H1 (cell line): Measurements from ENCODE around the gene KCNQ1OT1. TPM values are rescaled to one million over a fixed set of nuclear protein-coding genes. Genes with fewer than 3 reads are reported as not detected.

Experiments
- CTCF ChIA-PET: fragments of 300-600 bp; sonication (Branson Sonifier 250); formaldehyde crosslinking; loops from one replicate; lab custom pipeline; 2021; ENCODE audit not compliant: partially characterized antibody; lab: Charles Lee
- POLR2A ChIA-PET: fragments of 300-600 bp; sonication (Branson Sonifier 250); formaldehyde crosslinking; loops from one replicate; lab custom pipeline; 2021; ENCODE audit warnings: inconsistent platforms; ENCODE audit not compliant: partially characterized antibody; lab: Charles Lee
- DNase-seq, 2 experiments: peaks; one replicate each; pipeline versions ENCODE4 v3.0.0 to v3.0.0-alpha.2; 2010 to 2022; ENCODE audit warnings: low spot score in 2 of 2, low read depth in 1 of 2, mixed read lengths in 1 of 2
- FAIRE-seq: peaks from 2 replicates; lab custom pipeline; 2011; peaks lifted over from hg19 to GRCh38; lab: Jason Lieb, UNC
- H2AFZ ChIP-seq: 2 replicates; pipeline ENCODE4 v1.8.1; 2012; ENCODE audit warnings: low read length, inconsistent platforms
- H2AK5ac ChIP-seq: 2 replicates; pipeline ENCODE4 v1.6.1; 2013; ENCODE audit warnings: low read depth, low read length
- H2BK120ac ChIP-seq: replicated peaks from 2 replicates; pipeline ENCODE3; 2013; ENCODE audit warnings: low read depth, low read length, inconsistent platforms
- H2BK12ac ChIP-seq: 2 replicates; pipeline ENCODE4 v1.6.1; 2013; ENCODE audit warnings: low read depth, low read length
- H2BK15ac ChIP-seq: 2 replicates; pipeline ENCODE4 v1.6.1; 2013; ENCODE audit warnings: low read length
- H2BK20ac ChIP-seq: 2 replicates; pipeline ENCODE4 v1.6.1; 2013; ENCODE audit warnings: low read length
- H2BK5ac ChIP-seq: 2 replicates; pipeline ENCODE4 v1.6.1; 2013; ENCODE audit warnings: low read depth, low read length
- H3K14ac ChIP-seq: 2 replicates; pipeline ENCODE4 v1.6.1; 2013; ENCODE audit warnings: inconsistent platforms; ENCODE audit not compliant: insufficient read length
- H3K18ac ChIP-seq: 2 replicates; pipeline ENCODE4 v1.6.1; 2013; ENCODE audit warnings: low read length; ENCODE audit errors: extremely low read depth
- H3K23ac ChIP-seq: 2 replicates; pipeline ENCODE4 v1.6.1; 2013; ENCODE audit warnings: inconsistent platforms; ENCODE audit not compliant: insufficient read length
- H3K23me2 ChIP-seq: 2 replicates; pipeline ENCODE4 v1.6.1; 2013; ENCODE audit warnings: low read depth, low read length
- H3K27ac ChIP-seq: 2 replicates; pipeline ENCODE4 v1.6.1; 2011; ENCODE audit warnings: low read depth, low read length, inconsistent platforms
- H3K27me3 ChIP-seq, 4 experiments: replicated peaks in 1 of 4; 1 replicate in 1 of 4; 2 replicates in 3 of 4; pipeline versions ENCODE4 v1.6.1 to v1.8.1; 2011 to 2013; ENCODE audit warnings: low read length in 3 of 4, mild to moderate bottlenecking in 3 of 4, inconsistent platforms in 2 of 4, mixed read lengths in 2 of 4, moderate library complexity in 1 of 4; ENCODE audit not compliant: control insufficient read depth in 3 of 4, insufficient read depth in 3 of 4; ENCODE audit errors: extremely low read depth in 1 of 4
- H3K36me3 ChIP-seq, 4 experiments: 2 replicates each; pipeline versions ENCODE4 v1.6.1 to v1.8.1; 2011 to 2013; ENCODE audit warnings: mild to moderate bottlenecking in 4 of 4, low read length in 3 of 4, moderate library complexity in 2 of 4, control low read depth in 1 of 4, inconsistent platforms in 1 of 4; ENCODE audit not compliant: insufficient read depth in 4 of 4, control insufficient read depth in 2 of 4
- H3K4ac ChIP-seq: replicated peaks from 2 replicates; pipeline ENCODE3; 2013; ENCODE audit warnings: low read length, low read depth, mixed read lengths, inconsistent platforms; ENCODE audit not compliant: insufficient read length
- H3K4me1 ChIP-seq, 4 experiments: replicated peaks in 1 of 4; 1 replicate in 1 of 4; 2 replicates in 3 of 4; pipeline versions ENCODE4 v1.6.1 to v1.8.1; 2011 to 2013; ENCODE audit warnings: low read length in 3 of 4, inconsistent platforms in 2 of 4, mixed read lengths in 1 of 4; ENCODE audit not compliant: insufficient read depth in 4 of 4, control insufficient read depth in 3 of 4
- H3K4me2 ChIP-seq, 2 experiments: 2 replicates each; pipeline versions ENCODE4 v1.6.1 to v1.8.1; 2011 to 2013; ENCODE audit warnings: low read depth in 2 of 2, low read length in 2 of 2, control low read depth in 1 of 2, inconsistent platforms in 1 of 2, mild to moderate bottlenecking in 1 of 2; ENCODE audit not compliant: insufficient read depth in 1 of 2
- H3K4me3 ChIP-seq, 4 experiments: fragments of 200-600, 300-600 bp in 1 of 4; sonication (generic), shearing (Covaris generic), sonication (Bioruptor Twin) in 1 of 4; 2 replicates each; pipeline versions ENCODE4 v1.5.1 to v1.8.1; 2011 to 2016; ENCODE audit warnings: low read length in 4 of 4, low read depth in 3 of 4, control low read depth in 2 of 4, inconsistent platforms in 2 of 4, mild to moderate bottlenecking in 2 of 4, mixed read lengths in 1 of 4, moderate library complexity in 1 of 4; ENCODE audit not compliant: insufficient read depth in 2 of 4; ENCODE audit errors: extremely low read depth in 1 of 4
- H3K56ac ChIP-seq: replicated peaks from 2 replicates; pipeline ENCODE3; 2013; ENCODE audit warnings: low read depth, mild to moderate bottlenecking, mixed read lengths, low read length, inconsistent platforms; ENCODE audit not compliant: insufficient read length
- H3K79me1 ChIP-seq: 2 replicates; pipeline ENCODE4 v1.6.1; 2013; ENCODE audit warnings: low read depth, low read length, control low read depth
- H3K79me2 ChIP-seq, 2 experiments: 2 replicates each; pipeline versions ENCODE4 v1.6.1 to v1.8.1; 2012 to 2013; ENCODE audit warnings: low read length in 2 of 2, mild to moderate bottlenecking in 2 of 2, inconsistent platforms in 1 of 2; ENCODE audit not compliant: insufficient read depth in 2 of 2, control insufficient read depth in 1 of 2
- H3K9ac ChIP-seq, 4 experiments: replicated peaks in 1 of 4; 1 replicate in 1 of 4; 2 replicates in 3 of 4; pipeline versions ENCODE4 v1.6.1 to v1.8.1; 2011 to 2013; ENCODE audit warnings: low read depth in 3 of 4, low read length in 3 of 4, control low read depth in 2 of 4, mild to moderate bottlenecking in 2 of 4, moderate library complexity in 2 of 4, inconsistent platforms in 1 of 4; ENCODE audit errors: extremely low read depth in 1 of 4
- H3K9me3 ChIP-seq, 2 experiments: 2 replicates each; pipeline versions ENCODE4 v1.6.1 to v1.8.1; 2012 to 2013; ENCODE audit warnings: mild to moderate bottlenecking in 2 of 2, moderate library complexity in 2 of 2, control low read depth in 1 of 2, inconsistent platforms in 1 of 2, low read depth in 1 of 2, low read length in 1 of 2, mixed read lengths in 1 of 2; ENCODE audit not compliant: insufficient read depth in 2 of 2
- H4K20me1 ChIP-seq, 2 experiments: replicated peaks in 1 of 2; 2 replicates each; pipeline versions ENCODE3 to v1.8.1; 2011 to 2013; ENCODE audit warnings: inconsistent platforms in 2 of 2, low read length in 2 of 2, mild to moderate bottlenecking in 1 of 2; ENCODE audit not compliant: insufficient read depth in 2 of 2, control insufficient read depth in 1 of 2
- H4K5ac ChIP-seq: 2 replicates; pipeline ENCODE4 v1.6.1; 2013; ENCODE audit warnings: low read length, low read depth, mixed read lengths, inconsistent platforms; ENCODE audit not compliant: insufficient read length
- H4K8ac ChIP-seq: 2 replicates; pipeline ENCODE4 v1.8.0; 2013; ENCODE audit warnings: mild to moderate bottlenecking, moderate library complexity, low read length, inconsistent platforms; ENCODE audit not compliant: insufficient read depth; ENCODE audit errors: extremely low read depth
- H4K91ac ChIP-seq: replicated peaks from 2 replicates; pipeline ENCODE3; 2013; ENCODE audit warnings: low read length, mixed read lengths, inconsistent platforms; ENCODE audit not compliant: insufficient read length
- CTBP2 ChIP-seq: IDR thresholded peaks from 2 replicates; pipeline ENCODE4 v1.7.0; 2011; ENCODE audit warnings: borderline replicate concordance, mild to moderate bottlenecking, moderate library complexity, mixed read lengths, low read length; ENCODE audit not compliant: insufficient read depth, insufficient read length
- RAD21 ChIP-seq, 2 experiments: IDR thresholded peaks in 1 of 2; conservative IDR thresholded peaks in 1 of 2; 2 replicates each; pipeline ENCODE4 v1.6.1; 2011; ENCODE audit warnings: low read depth in 2 of 2, low read length in 2 of 2, improper control_type of control experiment in 1 of 2, inconsistent platforms in 1 of 2, mild to moderate bottlenecking in 1 of 2, moderate library complexity in 1 of 2
- RBBP5 ChIP-seq: IDR thresholded peaks from 2 replicates; pipeline ENCODE4 v1.7.1; 2012; ENCODE audit warnings: low read depth, mild to moderate bottlenecking, inconsistent platforms, low read length, moderate library complexity, borderline replicate concordance
- RXRA ChIP-seq: IDR thresholded peaks from 2 replicates; pipeline ENCODE4 v1.6.1; 2011; ENCODE audit warnings: low read depth, mild to moderate bottlenecking, low read length, moderate library complexity; ENCODE audit not compliant: insufficient read depth
- TAF7 ChIP-seq: optimal IDR thresholded peaks from 2 replicates; pipeline ENCODE3; 2011; ENCODE audit warnings: low read depth, mild to moderate bottlenecking, inconsistent platforms, low read length, moderate library complexity, borderline replicate concordance
- YY1 ChIP-seq: IDR thresholded peaks from 2 replicates; pipeline ENCODE4 v1.6.1; 2011; ENCODE audit warnings: low read depth, mild to moderate bottlenecking, low read length
- WGBS, 2 experiments: shearing (Covaris generic) in 1 of 2; methylation state at CpG; one replicate each; pipeline versions ENCODE4 v1.1.6 to v1.1.7; 2013 to 2015; ENCODE audit warnings: low lambda C conversion rate in 2 of 2, mixed read lengths in 2 of 2, inconsistent platforms in 1 of 2, low coverage in 1 of 2, missing lambda C conversion rate in 1 of 2; ENCODE audit not compliant: insufficient replicate concordance in 2 of 2, insufficient coverage in 1 of 2, insufficient read length in 1 of 2; ENCODE audit errors: extremely low coverage in 1 of 2, missing lambda C conversion rate in 1 of 2; 5-methylcytosine and 5-hydroxymethylcytosine counted together
- polyA plus RNA-seq, 7 experiments: library from polyadenylated mRNA; depleted of rRNA in 3 of 7; stranded (reverse) in 5 of 7; unstranded in 2 of 7; fragments of >200 nt in 5 of 7; fragments of 200-250 nt in 2 of 7; gene quantifications; 1 replicate in 5 of 7; 2 replicates in 1 of 7; 4 replicates in 1 of 7; pipeline versions ENCODE4 v1.2.1 to v1.2.3, GENCODE V29; 2011 to 2013; ENCODE audit warnings: missing spikeins in 2 of 7, mixed read lengths in 2 of 7
- total RNA-seq: library from RNA; stranded (reverse); fragmentation: NEBNext Ultra II Directional; extraction: Animal tissue kit (Norgen Biotek cat#: 25700); gene quantifications from 2 replicates; pipeline ENCODE4 v1.2.1, GENCODE V29; 2021

KCNQ1OT1 gene
- total and polyA plus RNA-seq, 2 of the 8 experiments (the other 6 are each of a cell fraction or from before 2014, with no cell fraction given) = 0.21 to 1.2 TPM

- CTCF ChIA-PET = interaction anchor here (1.5 to 7.6 kb wide), 3 partner anchors 9 to 320 kb away, joined by 6 to 51 read pairs (median 8); no protein-coding TSS in a partner anchor
These were observed 130.0 kb downstream of the KCNQ1OT1 start for GRCh38 chr11:2569731-2570210.

More at GRCh38 chr11:2569731-2570210, 130.0 kb downstream of the KCNQ1OT1 start:
- no peaks in the 10 kb centered on the region for H3K36me3 ChIP-seq
- no peak overlapping the region for H3K27ac ChIP-seq
- H2AFZ ChIP-seq = no peak overlapping the region
- no peak overlapping the region for H4K8ac ChIP-seq
- no peak overlapping the region for H2BK20ac ChIP-seq
- H3K56ac ChIP-seq = no peak overlapping the region
- no peak overlapping the region for H3K18ac ChIP-seq
- no peak overlapping the region for H2BK12ac ChIP-seq
- no peak overlapping the region for H2BK15ac ChIP-seq
- H3K9ac ChIP-seq = no peak overlapping the region
- FAIRE-seq = no peak
- WGBS, 2 experiments = 91% methylated on average over 10 of the region's 10 CpGs; no CpG with 5 or more reads in 1 of the 2 experiments
- no peak overlapping the region for H3K4ac ChIP-seq
- no peak overlapping the region for H2BK5ac ChIP-seq
- H3K4me3 ChIP-seq = no peak overlapping the region
- peaks cover 0 to 56% (median 35%) of the 10 kb centered on the region in 4 experiments; a peak in 6 of 7 replicates for H3K27me3 ChIP-seq
- TF ChIP-seq YY1 (no peak), CTBP2 (no peak), TAF7 (no peak), RAD21 (IDR thresholded peaks at IDR 0.05 in 1 of 2, conservative IDR thresholded peaks at IDR 0.05 in 1 of 2; ENCODE audit: low read depth in 2 of 2, low read length in 2 of 2) (no peak), RBBP5 (no peak), RXRA (no peak)
- TF ChIP-seq, all 59 proteins: peak for 0
- no peak overlapping the region for H4K91ac ChIP-seq
- H3K9me3 ChIP-seq = peaks cover 0 to 6% of the 10 kb centered on the region in 2 experiments; a peak in 1 of 4 replicates
- no peaks in the 10 kb centered on the region for H3K79me1 ChIP-seq
- H3K4me1 ChIP-seq = no peaks in the 10 kb centered on the region; a peak in 1 of 7 replicates
- H4K5ac ChIP-seq = no peak overlapping the region
- POLR2A ChIA-PET = interaction anchor here (0.9 kb wide), 1 partner anchor 14 kb away, joined by 3 read pairs; no protein-coding TSS in a partner anchor
- H3K23me2 ChIP-seq = no peaks in the 10 kb centered on the region
- H2AK5ac ChIP-seq = no peak overlapping the region
- no peak overlapping the region for H2BK120ac ChIP-seq
- no peaks in the 10 kb centered on the region for H3K79me2 ChIP-seq
- no peak overlapping the region for H3K23ac ChIP-seq
- H3K14ac ChIP-seq = no peak overlapping the region
- no peak overlapping the region for H3K4me2 ChIP-seq
- H4K20me1 ChIP-seq = peaks cover 0 to 3% of the 10 kb centered on the region in 2 experiments
- no peak for DNase-seq
